ENCODE data around the gene LRIG2. TPM values are rescaled to one million over a fixed set of nuclear protein-coding genes. Genes with fewer than 3 reads are reported as not detected.
A peak's percentile ranks its signal among the peaks of the same experiment; 100 is the strongest.

The LRIG2 gene
- total and polyA plus RNA-seq, 2 of the 4 experiments (the other 2 are of a cell fraction): 4.3 to 9.0 TPM

DNA sequence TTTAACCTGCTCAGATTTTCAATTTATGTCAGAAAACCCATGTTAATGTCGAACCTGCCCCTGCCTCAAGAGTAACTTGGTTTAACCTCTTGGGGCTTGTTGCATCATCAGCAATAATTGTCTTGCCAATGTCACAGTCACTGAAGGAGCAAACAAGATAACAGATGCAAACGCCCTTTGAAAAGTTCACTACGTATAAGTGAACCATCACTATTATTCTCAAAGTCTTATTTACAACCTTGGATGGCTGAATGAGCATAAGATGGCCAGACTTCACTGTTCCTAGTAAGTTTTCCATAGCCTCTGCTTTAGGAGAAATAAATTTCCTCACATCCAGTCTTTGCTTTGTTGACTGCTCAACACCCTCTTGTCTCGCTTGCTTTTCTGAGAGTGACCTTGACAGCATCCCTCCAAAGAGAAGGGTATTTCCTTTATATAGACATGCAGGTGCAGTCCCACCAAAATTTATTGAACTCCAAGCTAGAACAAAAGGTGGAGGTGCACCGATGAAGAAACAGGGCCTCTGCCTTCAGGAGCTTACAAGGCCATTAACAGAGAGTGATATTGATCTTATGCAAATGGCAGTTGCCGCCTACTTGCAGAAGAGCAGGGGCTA is 749 bp upstream of the LRIG2 start:
- WGBS, 2 experiments (ENCODE audit: extremely low coverage in 2 of 2, insufficient read length in 1 of 2): 0% methylated on average over 1 of the region's 6 CpGs; no CpG with 5 or more reads in 1 of the 2 experiments
- peak overlapping the region; percentile 38; the same call in 1 of the 2 replicates for H3K14ac ChIP-seq (replicated peaks; ENCODE audit: low read depth, low read length)
- ChIA-PET CTCF (interaction anchor here (0.6 to 2.1 kb wide), 30 partner anchors 10 to 583 kb away, joined by 3 to 27 read pairs (median 5); partner anchors contain the start of genes PPM1J and SLC16A1), POLR2A (ENCODE audit: unreplicated experiment) (no interaction called here)
- H2AK9ac ChIP-seq (replicated peaks; ENCODE audit: low read depth, low read length, poor library complexity): no peak overlapping the region
- H3K56ac ChIP-seq (ENCODE audit: extremely low read depth, insufficient read depth, low read length): no peak overlapping the region; the same call in 1 of the 2 replicates
- H2BK15ac ChIP-seq (ENCODE audit: low read depth, low read length): no peak overlapping the region
- no peaks in the 10 kb centered on the region; the same call in 1 of the 2 replicates for H3K4me1 ChIP-seq (ENCODE audit: control insufficient read depth, insufficient read depth, low read length)
- H4K8ac ChIP-seq (ENCODE audit: low read depth in 2 of 2, low read length in 2 of 2): peak overlapping the region; percentile 4 to 66; a peak in 2 of 4 replicates
- no peak overlapping the region for H3K4ac ChIP-seq (ENCODE audit: low read depth, low read length)
- peak overlapping the region; percentile 97 for H2AFZ ChIP-seq (replicated peaks; ENCODE audit: low read length, poor library complexity)
- H2BK5ac ChIP-seq (ENCODE audit: low read depth, low read length, poor library complexity, severe bottlenecking): no peak overlapping the region
- H3K27ac ChIP-seq (ENCODE audit: insufficient read depth, low read length): no peak overlapping the region
- H4K20me1 ChIP-seq (ENCODE audit: insufficient read depth, low read length): peaks cover 20% of the 10 kb centered on the region
- no peak overlapping the region for H3K23ac ChIP-seq (ENCODE audit: low read depth, low read length)
- peaks cover under 1% of the 10 kb centered on the region; the same call in 1 of the 2 replicates for H3K36me3 ChIP-seq (ENCODE audit: control insufficient read depth, insufficient read depth, low read length)
- no peaks in the 10 kb centered on the region for H3K27me3 ChIP-seq (ENCODE audit: control insufficient read depth, insufficient read depth, low read length)
- intact Hi-C loops (cut with micrococcal nuclease): loop anchor here (2.0 to 5.0 kb wide), 3 partner anchors 263 to 605 kb away; no protein-coding TSS in a partner anchor
- TSS peak; percentile 45 for BruUV-seq (replicated peaks)
- in situ Hi-C loops (cut with MboI; ENCODE audit: low sequenced_read_pairs): no loop called here
- H2BK120ac ChIP-seq (ENCODE audit: low read depth, low read length): no peak overlapping the region
- no peak overlapping the region for H3K18ac ChIP-seq (ENCODE audit: low read depth, low read length)
- H3K9me3 ChIP-seq (ENCODE audit: control insufficient read depth, insufficient read depth, low read length): no peaks in the 10 kb centered on the region
- ATAC-seq (ENCODE audit: low read depth): no peak
- dilution Hi-C loops (cut with HindIII; ENCODE audit: low sequenced_read_pairs, unreplicated experiment): no loop called here
- no peak for DNase-seq
- peak overlapping the region; percentile 72 for H3K4me2 ChIP-seq (ENCODE audit: low read depth, low read length)
- H3K9ac ChIP-seq (ENCODE audit: low read depth, low read length): peak overlapping the region; percentile 38; the same call in 1 of the 2 replicates
- H3K9me1 ChIP-seq (ENCODE audit: insufficient read depth, low read length): no peaks in the 10 kb centered on the region
- H2BK20ac ChIP-seq (ENCODE audit: low read depth, low read length): no peak overlapping the region
- no peak overlapping the region for H4K91ac ChIP-seq (ENCODE audit: insufficient read depth, low read depth, low read length)
- TF ChIP-seq NFE2L2 (IDR thresholded peaks at IDR 0.05; ENCODE audit: low read depth, low read length): no peak
- TF ChIP-seq MAFK (IDR thresholded peaks at IDR 0.05; ENCODE audit: low read depth, low read length): 0 out of 2 replicates have a peak, but pooled peaks have one; percentile 4
- no peak overlapping the region for H2AK5ac ChIP-seq (ENCODE audit: low read depth, low read length)
- no peak overlapping the region for H4K5ac ChIP-seq (ENCODE audit: low read depth, low read length)
- H3K4me3 ChIP-seq (ENCODE audit: insufficient read depth, low read depth, low read length): peak overlapping the region; percentile 85
- H3K79me1 ChIP-seq (ENCODE audit: low read depth in 1 of 2, low read length in 2 of 2): peaks cover 0 to 15% of the 10 kb centered on the region in 2 experiments; a peak in 2 of 4 replicates

All from IMR-90 (cell line).